Measurements from ENCODE around the gene PDXP. TPM values are rescaled to one million over a fixed set of nuclear protein-coding genes. Genes with fewer than 3 reads are reported as not detected.
A peak's percentile ranks its signal among the peaks of the same experiment; 100 is the strongest.

Gene PDXP
- total and polyA plus RNA-seq, 3 donors from 2014 or later, result 51.9 to 117 (median 95.7) TPM

DNA sequence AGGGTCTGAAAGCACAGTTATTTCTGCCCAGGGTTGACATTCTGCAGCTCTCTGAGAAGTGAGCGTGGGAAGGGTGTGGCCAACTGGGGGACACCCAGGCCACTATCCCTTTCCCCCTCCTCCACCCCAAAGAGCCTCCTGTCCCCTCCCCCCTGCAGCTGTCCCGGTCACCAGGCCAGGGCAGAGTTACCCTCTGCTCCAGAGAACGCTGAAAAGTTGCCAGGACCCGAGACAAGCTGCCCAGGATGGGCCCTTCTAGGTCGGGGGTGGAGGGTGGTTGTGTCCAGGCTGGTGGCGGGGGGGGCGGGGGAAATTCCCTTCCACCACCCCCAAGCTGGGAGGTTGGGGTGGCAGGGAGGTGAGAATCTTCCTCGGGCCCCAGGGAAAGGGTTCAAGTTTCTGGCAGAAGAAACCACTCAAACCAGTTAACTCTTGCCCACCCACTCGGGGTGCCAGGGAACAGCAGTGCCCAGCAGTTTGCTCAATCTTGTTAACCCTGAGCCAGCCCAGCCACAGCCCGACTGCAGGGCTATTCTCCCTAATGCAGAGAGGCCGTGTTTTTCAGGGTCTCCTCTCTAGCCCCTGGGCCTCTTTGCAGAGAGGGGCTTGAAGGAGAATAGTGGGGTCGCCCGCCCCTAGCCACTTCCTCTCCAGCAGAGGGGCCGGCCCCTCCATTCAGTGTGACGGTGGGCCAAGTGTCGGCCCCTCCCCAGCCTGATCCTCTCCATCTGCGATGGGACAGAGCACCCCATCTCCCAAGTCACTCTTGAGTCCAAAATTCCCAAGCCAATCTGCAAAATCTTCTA, 17.6 kb downstream of the PDXP start:
- Histone ChIP-seq H3K27me3 (no peaks in the 10 kb centered on the region), H3K4me1 (peaks cover 32% of the 10 kb centered on the region), H3K27ac (peak overlapping the region; percentile 88 to 92), H3K36me3 (ENCODE audit: low read depth, missing control alignments) (no peaks in the 10 kb centered on the region), H3K9me3 (no peaks in the 10 kb centered on the region), H3K4me3 (peak overlapping the region; percentile 57 to 69)
- no peak for TF ChIP-seq POLR2A (IDR thresholded peaks at IDR 0.05)
- intact Hi-C loops (cut with DNase I; ENCODE audit: low total_unique reads), result no loop called here
- DNase-seq, result peak; percentile 31
- WGBS, 2 donors, result 0 to 1% methylated on average over 5 to 17 of the region's 17 CpGs

DNA sequence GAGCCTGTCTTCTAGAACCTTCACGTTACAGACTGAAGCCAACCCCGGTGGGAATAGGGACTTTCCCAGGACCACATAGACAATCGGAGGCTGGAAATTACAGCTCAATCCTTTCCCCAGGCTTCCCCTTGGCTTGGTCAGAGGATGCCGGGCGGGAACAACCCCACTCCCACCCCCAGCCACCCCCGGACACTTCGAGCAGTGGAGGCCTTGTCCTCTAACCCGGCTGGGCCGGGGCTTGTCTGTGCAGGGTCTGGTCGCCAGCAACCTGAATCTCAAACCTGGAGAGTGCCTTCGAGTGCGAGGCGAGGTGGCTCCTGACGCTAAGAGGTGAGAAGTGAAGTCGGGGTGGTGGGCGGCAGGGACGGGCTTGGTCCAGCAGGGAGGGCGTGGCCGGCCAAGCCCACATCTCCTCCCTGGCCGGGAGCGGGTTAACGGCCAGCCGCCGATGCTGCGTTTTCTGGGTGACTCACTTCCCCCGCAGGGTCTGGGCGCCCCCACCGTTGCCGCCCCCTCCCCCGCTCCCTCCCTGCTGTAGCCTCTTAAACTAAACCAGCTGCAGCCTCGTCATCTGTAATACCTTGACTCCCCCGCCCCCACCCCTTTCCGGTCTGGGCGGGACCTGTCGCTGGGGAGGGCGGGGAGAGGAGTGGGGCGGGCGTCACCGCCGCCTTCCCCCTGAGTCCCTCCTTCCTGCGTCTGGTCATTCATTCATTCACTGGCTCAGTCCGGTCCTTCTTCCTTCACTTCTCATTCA, 18.4 kb downstream of the PDXP start:
- 1 to 2% methylated on average over 17 to 41 of the region's 42 CpGs for WGBS, 2 donors
- Histone ChIP-seq H3K9me3 (no peaks in the 10 kb centered on the region), H3K27ac (peak overlapping the region; percentile 88 to 92), H3K4me3 (peak overlapping the region; percentile 57 to 69), H3K4me1 (peaks cover 39% of the 10 kb centered on the region), H3K27me3 (no peaks in the 10 kb centered on the region), H3K36me3 (ENCODE audit: low read depth, missing control alignments) (no peaks in the 10 kb centered on the region)
- TF ChIP-seq, protein P1, sequence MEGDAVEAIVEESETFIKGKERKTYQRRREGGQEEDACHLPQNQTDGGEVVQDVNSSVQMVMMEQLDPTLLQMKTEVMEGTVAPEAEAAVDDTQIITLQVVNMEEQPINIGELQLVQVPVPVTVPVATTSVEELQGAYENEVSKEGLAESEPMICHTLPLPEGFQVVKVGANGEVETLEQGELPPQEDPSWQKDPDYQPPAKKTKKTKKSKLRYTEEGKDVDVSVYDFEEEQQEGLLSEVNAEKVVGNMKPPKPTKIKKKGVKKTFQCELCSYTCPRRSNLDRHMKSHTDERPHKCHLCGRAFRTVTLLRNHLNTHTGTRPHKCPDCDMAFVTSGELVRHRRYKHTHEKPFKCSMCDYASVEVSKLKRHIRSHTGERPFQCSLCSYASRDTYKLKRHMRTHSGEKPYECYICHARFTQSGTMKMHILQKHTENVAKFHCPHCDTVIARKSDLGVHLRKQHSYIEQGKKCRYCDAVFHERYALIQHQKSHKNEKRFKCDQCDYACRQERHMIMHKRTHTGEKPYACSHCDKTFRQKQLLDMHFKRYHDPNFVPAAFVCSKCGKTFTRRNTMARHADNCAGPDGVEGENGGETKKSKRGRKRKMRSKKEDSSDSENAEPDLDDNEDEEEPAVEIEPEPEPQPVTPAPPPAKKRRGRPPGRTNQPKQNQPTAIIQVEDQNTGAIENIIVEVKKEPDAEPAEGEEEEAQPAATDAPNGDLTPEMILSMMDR (IDR thresholded peaks at IDR 0.05), result no peak
- TF ChIP-seq POLR2A (IDR thresholded peaks at IDR 0.05), result no peak
- DNase-seq, result peak; percentile 92
- intact Hi-C loops (cut with DNase I; ENCODE audit: low total_unique reads), result no loop called here

DNA sequence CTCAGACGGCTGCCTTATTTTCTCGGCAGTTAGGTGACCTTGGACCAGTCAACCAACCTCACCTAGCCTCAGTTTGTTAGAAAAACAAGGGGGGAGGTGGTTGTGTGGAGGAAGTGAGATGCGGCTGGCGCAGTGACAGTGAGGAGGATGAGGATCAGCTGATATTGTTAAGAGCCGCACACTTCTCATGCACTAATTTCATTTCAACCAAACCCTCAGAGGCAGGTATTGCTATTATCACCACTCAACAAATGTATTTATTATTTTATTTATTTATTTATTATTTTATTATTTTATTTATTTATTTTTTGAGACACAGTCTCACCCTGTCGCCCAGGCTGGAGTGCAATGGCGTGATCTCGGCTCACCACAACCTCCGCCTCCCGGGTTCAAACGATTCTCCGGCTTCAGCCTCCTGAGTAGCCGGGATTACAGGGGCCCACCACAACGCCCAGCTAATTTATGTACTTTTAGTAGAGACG, 19.0 kb downstream of the PDXP start:
- 52 to 56% methylated on average over 15 of the region's 15 CpGs for WGBS, 2 donors

DNA sequence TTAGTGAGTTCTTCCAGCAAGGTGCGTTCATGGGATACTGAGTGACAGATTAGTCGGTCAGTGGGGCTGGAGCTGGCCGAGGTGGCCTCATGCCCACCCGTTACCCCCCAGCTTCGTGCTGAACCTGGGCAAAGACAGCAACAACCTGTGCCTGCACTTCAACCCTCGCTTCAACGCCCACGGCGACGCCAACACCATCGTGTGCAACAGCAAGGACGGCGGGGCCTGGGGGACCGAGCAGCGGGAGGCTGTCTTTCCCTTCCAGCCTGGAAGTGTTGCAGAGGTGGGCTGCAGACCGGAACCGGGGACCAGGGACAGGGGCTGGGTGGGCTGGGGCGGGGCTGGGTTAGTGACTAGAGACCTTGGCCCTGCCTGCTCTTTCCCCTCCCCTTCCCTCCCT, 19.8 kb downstream of the PDXP start:
- Histone ChIP-seq H3K27me3 (no peaks in the 10 kb centered on the region), H3K4me1 (peaks cover 39% of the 10 kb centered on the region), H3K36me3 (ENCODE audit: low read depth, missing control alignments) (no peaks in the 10 kb centered on the region), H3K9me3 (no peaks in the 10 kb centered on the region), H3K27ac (no peak overlapping the region), H3K4me3 (no peak overlapping the region)
- no peak for TF ChIP-seq POLR2A (IDR thresholded peaks at IDR 0.05)
- TF ChIP-seq, protein P1 (IDR thresholded peaks at IDR 0.05), result no peak
- no peak for DNase-seq
- 53 to 63% methylated on average over 12 to 18 of the region's 18 CpGs for WGBS, 2 donors
- intact Hi-C loops (cut with DNase I; ENCODE audit: low total_unique reads), result no loop called here

More for the DNA sequence above, 19.0 kb downstream of the PDXP start:
- no peak for TF ChIP-seq POLR2A (IDR thresholded peaks at IDR 0.05)
- TF ChIP-seq, protein P1 (IDR thresholded peaks at IDR 0.05), result no peak
- intact Hi-C loops (cut with DNase I; ENCODE audit: low total_unique reads), result no loop called here
- H3K4me3 ChIP-seq, result peak overlapping the region; percentile 57 to 69
- no peaks in the 10 kb centered on the region for H3K36me3 ChIP-seq (ENCODE audit: low read depth, missing control alignments)
- peak overlapping the region; percentile 88 to 92 for H3K27ac ChIP-seq
- peaks cover 39% of the 10 kb centered on the region for H3K4me1 ChIP-seq
- no peaks in the 10 kb centered on the region for H3K9me3 ChIP-seq
- H3K27me3 ChIP-seq, result no peaks in the 10 kb centered on the region
- DNase-seq, result no peak

DNA sequence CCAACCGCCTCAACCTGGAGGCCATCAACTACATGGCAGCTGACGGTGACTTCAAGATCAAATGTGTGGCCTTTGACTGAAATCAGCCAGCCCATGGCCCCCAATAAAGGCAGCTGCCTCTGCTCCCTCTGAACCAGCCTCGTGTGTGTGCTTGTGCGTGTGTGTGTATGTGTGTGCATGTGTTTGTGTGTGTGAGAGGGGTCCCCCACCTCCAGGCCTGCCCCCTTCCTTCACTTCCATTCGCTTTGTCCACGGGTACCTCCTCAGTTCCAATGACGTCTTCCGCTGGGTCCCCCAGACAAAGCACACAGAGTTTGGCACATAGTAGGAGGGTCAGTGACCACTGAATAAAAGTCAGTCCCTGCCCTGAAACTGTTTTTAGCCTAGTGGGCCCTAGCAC, 21.1 kb downstream of the PDXP start:
- DNase-seq, result no peak
- Histone ChIP-seq H3K9me3 (no peaks in the 10 kb centered on the region), H3K4me3 (no peak overlapping the region), H3K4me1 (peaks cover 31% of the 10 kb centered on the region), H3K27me3 (no peaks in the 10 kb centered on the region), H3K36me3 (ENCODE audit: low read depth, missing control alignments) (no peaks in the 10 kb centered on the region), H3K27ac (no peak overlapping the region)
- WGBS, 2 donors, result 79 to 84% methylated on average over 8 of the region's 8 CpGs
- intact Hi-C loops (cut with DNase I; ENCODE audit: low total_unique reads), result no loop called here
- TF ChIP-seq, protein P1 (IDR thresholded peaks at IDR 0.05), result no peak
- TF ChIP-seq POLR2A (IDR thresholded peaks at IDR 0.05), result no peak
